NCI-H2171 (cell line): ENCODE data around the gene AARS1.
"Not testable (repeated sequence)": the region's sequence is repeated elsewhere in the genome, so short reads cannot be mapped to it uniquely, and the experiment has no call there.

Experiments
- DNase-seq: peaks from one replicate; lab custom pipeline; 2025; lab: John Stamatoyannopoulos, UW

AARS1 gene

DNA sequence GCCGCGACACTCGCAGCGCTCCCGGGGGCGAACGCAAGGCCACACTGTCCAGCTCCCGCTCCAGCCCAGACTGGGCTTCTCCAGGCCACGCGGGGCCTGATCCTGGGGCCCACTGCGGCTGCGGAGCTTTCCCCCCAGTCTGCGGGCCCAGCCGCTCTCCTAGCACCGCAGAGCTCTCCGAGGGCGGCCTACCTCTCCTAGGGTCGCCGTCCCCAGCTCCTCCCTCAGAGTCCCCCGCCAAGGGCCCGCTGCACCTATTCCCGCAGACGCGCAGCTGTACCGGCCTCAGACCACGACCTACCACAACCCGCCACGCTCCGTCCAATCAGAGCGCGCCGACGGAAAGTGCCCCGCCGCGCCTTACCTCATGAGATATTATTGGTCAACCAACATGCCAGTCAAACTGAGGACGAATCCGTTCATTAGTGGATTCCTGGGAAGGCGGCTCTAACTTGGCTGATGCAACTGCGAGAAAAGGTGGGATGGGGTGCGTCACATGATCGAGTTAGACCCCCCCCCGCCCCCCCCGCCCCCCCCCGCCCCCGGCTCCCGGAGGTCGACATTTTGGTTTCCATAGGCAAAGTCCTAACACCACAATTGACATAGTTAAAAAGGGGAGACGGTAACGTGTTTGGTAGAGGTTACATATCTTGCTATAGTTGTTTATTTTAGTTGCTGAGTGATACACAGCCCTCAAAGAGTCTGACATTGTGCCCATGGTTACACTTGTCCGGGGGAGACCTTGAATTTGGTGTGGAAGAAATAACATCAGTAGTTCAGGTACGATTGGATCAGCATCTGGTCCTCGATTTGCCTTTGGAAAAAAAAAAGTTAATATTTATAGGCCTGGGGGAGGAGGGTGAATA is at the start of gene AARS1:
Gene AARS1 (minus strand): TSS at position 278 of the 866 bp plus-strand sequence. CDS start 6,743 bp downstream, outside the sequence.
- DNase-seq: peak; percentile 99

DNA sequence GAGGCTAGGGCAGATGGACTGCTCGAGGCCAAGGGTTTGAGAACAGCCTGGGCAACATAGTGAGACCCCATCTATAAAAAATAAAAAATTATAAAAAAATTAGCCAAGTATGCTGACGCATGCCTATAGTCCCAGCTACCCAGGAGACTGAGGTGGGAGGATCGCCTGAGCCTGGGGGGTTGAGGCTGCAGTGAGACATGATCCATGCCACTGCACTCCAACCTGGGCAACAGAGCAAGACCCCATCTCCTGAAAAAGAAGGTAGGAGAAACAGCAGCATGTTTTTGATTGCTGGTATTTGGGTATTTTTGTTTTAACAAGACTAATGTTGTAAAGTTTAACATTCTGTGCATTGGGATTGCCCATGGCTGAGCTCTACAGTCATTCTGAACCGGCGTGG is 48.5 kb upstream of the AARS1 start:
- no peak for DNase-seq

DNA sequence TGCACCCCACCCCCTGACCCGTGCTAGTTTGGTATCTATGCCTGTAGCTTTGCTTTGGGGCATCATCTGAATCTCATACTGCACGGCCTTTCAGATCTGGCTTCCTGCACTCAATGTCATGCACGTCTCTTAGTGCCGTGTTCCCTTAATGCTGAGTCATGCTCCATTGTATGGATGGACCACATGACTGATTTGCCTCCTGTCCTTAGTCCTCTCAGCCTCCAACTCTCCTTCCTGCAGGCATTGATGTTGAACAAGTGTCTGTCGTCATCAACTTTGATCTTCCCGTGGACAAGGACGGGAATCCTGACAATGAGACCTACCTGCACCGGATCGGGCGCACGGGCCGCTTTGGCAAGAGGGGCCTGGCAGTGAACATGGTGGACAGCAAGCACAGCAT is 43.4 kb upstream of the AARS1 start:
- not testable (repeated sequence) for DNase-seq

DNA sequence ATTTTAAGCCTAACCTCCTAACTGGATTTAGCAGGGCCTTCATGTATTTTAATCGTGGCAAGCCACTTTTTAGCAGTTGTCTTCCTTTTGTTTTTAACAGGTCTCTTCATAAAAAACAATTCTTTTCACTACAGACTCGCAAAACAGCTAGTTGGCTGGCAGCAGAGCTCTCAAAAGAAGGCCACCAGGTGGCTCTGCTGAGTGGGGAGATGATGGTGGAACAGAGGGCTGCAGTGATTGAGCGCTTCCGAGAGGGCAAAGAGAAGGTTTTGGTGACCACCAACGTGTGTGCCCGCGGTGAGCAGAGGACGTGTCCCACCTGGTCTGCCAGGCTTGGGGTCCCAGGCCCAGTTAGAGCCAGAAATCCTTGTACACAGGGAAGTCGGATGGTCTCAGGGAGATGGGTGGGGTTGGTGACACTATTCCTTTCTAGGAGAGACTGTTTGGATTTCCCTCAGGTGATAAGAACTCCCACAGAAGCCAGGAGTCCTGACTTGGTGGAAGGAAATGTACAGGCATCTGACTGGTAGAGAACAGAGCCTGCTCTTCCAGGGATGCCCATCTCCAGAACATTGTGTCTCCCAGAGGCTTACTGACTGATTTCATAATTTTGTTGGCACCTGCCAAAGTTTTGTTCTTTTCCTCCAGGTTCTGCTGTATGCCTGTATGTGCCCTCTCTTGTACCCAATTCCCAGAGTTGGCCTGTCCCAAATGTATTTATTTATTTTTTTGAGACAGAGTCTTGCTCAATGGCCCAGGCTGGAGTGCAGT is 42.5 kb upstream of the AARS1 start:
- DNase-seq: no peak

DNA sequence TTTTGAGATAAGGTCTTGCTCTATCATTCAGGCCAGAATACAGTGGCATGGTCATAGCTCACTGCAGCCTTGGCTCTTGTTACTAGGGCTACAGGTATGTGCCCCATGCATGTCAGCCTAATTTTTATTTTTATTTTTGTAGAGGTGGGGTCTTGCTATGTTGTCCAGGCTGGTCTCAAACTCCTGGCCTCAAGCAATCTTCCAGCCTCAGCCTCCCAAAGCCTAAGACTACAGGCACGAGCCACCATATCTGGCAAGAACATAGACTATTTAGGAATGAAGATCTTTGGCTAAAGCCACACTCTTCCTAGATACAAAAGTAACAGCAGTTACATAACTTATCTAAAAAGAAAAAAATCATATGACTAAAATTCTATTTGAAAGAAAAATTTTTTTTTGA is 41.8 kb upstream of the AARS1 start:
- DNase-seq: no peak

DNA sequence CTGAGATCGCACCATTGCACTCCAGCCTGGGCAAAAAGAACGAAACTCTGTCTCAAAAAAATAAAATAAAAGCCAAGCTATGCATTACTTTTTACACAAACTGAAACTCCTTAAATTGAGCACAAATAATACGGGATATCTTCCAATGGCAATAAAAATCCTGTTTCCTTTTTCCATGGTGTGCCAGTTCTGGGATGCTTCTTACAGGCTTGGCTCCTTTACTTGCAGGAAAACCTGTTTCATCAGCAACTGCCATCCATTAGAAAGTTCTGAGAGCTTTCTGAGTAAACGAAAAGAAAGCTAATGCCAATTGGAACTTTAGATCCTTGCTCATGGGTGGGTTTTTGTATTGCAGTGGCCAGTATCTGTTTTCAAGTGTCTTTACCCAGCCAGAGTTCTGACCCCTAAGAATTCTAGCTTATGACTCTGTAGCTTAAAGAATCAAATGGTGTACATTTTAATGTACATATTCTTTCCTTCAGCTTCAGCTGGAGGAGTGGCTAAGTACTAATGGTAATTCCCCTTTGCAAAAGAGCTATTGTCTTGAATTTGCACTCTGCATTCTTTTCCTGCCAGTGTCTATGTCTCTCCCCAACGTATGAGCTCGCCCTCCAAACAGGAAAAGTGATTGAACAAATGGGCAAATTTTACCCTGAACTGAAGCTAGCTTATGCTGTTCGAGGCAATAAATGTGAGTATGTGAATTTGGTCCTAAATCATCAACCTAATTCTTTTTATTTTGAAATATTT is 35.9 kb upstream of the AARS1 start:
- no peak for DNase-seq

DNA sequence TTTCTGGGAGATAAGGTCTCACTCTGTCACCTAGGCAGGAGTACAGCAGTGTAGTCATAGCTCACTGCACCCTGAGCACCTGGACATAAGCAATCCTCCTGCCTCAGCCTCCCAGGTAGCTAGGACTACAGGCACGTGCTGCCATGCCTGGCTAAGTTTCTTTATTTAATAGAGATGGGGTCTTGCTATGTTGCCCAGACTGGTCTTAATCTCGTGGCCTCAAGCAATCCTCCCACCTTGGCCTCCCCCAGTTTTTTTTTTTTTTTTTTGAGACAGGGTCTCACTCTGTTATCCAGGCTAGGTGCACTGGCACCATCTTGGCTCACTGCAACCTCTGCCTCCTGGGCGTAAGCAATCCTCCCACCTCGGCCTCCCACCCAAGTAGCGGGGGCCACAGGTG is 30.8 kb upstream of the AARS1 start:
- DNase-seq: no peak

DNA sequence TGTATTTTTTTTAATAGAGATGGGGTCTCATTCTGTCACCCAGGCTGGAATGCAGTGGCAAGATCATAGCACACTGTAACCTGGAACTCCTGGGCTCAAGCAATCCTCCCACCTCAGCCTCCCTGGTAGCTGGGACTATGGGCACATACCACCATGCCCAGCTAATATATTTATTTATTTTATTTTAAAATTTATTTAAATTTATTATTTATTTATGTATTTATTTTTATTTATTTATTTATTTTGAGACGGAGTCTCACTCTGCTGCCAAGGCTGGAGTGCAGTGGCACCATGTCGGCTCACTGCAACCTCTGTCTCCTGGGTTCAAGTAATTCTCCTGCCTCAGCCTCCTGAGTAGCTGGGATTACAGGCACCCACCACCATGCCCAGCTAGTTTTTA is 18.4 kb upstream of the AARS1 start:
- DNase-seq: not testable (repeated sequence)

DNA sequence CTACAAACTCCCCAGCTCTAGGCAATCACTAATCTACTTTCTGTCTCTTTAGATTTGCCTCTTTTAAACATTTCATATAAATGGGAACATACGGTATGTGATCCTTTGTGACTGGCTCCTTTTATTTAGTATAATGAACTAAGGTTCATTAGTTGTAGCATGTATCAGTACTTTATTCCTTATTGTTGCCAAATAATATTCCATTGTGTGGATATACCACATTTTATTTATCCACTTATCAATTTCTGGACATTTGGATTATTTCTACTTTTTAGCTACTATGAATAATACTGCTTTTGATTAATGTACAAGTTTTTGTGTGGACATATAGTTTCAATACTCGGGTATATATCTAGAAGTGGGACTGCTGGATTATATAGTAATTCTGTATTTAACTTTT is 17.6 kb upstream of the AARS1 start:
- DNase-seq: no peak

DNA sequence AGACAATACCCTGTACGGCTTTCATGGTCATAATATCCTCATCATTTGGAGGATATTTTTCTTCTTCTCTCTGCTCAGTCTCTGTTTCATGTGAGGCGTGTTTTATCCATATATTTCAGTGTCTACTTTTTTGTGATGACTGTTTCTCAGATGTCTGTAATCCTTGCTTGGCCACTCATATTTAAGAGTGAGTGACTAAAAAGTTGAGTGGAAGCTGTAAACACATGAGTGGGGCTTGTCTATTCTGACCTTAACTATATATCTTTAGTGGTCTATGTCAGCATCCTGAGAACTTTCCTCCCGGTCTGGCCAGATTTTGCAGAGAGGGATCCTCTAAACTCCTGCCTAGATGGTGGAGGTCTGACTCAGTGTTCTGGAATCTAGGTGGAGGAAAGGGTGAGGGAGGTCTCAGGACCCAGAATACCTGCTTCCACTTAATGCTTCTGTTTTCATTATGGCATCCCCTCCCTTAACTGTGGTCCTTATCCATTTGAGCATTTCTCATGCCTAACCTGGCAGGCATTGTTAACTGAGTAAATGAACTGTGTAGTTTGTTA is 15.7 kb upstream of the AARS1 start:
- no peak for DNase-seq

DNA sequence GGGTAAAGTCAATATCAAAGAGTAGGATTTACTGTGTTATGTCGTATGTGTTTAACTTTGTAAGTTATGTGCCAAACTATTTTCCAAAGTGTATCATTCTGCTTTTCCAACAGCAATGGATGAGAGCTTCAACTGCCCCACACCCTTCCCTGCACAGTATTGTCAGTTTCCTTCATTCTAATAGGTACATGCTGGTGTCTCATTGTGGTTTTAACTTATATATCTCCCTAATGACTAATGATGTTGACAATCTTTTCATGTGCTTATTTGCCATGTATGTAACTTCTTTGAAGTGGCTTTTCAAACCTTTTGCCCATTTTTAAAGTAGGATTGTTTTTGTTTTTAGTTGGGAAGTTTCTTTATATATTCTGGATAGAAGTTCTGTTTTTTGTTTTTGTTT is 13.4 kb upstream of the AARS1 start:
- DNase-seq: no peak

DNA sequence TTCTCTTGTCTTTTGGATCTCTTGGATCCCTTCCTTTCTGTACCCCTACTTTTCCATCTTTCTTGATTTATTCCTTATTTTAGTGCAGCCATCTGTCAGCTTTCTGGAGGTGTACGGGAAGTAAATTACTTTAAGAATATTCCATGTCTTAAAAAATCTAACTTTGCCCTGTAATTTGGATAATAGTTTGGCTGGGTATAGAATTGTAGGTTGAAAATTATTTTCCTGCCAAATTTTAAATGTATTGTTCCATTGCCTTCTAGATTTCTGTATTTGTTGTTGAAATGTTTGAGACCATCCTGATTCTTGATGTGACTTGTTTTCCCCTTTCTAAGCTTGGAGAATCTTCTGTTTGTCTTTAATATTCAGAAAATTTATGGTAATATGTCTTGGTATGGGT is 11.8 kb upstream of the AARS1 start:
- no peak for DNase-seq

DNA sequence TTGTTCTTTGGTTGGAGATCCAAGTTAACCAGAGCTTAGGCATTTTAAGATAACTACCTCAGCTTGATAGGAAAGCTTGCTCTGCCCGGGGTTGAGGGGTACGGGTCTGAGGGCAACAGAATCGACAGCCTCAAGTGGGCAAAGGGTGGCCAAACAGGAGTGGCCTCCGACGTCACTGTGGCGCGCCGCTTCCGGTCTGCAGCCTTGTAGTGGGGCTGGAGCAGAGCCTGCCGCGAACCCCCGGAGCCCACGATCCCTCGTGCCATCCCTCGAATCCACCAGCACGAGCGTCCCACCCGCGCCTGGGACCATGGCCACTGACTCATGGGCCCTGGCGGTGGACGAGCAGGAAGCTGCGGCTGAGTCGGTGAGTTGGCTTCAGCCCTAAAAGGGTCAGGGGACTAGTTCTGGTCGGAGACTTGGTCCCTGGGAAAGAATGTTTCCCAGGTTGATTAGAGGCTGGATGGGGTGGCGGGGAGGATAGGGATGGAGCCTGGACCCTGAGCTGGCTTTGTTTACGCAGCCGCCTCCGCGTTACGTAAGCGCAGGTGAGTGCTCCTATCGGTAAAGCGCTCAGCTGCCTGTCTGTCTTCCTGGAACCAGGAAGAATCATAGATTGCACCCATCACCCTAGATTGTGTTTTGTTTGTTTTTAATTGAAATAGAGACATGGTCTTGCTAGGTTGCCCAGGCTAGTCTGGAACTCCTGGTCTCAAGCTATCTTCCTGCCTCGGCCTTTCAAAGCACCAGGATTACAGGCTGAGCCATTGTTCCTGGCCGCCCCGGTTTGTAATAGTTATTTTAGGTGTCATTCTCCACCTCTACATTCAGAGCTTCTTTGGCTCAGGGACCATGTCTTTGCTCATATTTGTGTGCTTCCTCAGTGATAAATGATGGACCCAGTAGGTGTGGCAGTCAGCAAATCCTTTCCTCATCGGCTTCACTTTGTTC is 10.0 kb upstream of the AARS1 start, which contains the start of gene DDX19B:
Gene DDX19B (plus strand): TSS at position 199 of the 951 bp plus-strand sequence. CDS start 112 bp downstream, at position 311.
- DNase-seq: peak; percentile 50

DNA sequence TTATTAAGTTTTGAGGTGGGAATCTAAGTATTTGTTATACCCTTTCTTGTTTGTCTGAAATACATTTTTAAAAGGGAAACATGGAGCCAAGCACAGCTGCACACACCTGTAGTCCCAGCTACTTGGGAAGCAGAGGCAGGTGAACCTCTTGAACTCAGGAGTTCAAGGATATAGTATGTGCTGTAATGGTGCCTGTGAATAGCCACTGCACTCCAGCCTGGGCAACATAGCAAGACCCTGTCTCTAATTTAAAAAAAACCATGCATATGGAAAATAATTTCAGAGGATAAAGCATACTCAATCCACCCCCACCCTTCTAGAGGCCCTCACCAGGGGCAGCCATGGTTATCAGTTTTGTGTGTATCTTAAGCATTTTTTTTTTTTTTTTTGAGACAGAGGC is 6.3 kb upstream of the AARS1 start:
- DNase-seq: no peak

DNA sequence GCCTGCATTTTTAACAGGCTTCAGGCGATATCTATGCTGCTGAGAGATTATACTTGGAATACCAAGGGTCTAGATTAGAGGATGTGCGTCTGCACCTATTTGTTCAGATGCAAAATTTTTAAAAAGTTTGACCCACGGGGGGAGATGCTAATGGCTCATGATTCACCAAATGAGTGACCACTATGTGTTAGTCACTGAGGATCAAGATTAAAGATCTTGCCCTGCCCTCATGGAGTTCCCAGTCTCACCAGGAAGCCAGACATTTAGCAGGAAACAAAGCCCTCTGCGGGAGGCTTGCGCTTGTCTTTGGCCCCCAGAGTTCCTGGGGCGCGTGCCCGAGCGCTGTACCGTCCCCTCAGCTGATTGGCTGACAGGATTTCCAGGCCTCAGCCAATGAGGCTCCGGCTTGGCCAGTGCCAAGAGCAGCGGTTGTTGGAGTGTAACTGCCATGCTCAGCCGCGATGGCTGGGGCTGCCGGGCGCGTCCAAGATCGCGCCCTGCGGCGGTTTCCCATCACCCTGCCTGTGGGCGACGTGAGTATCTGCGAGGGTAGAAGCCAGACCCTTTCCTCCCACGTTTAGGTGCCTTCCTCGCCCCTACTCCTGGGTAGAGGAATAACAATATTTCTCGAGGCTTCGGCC is 5.2 kb upstream of the AARS1 start:
- no peak for DNase-seq

DNA sequence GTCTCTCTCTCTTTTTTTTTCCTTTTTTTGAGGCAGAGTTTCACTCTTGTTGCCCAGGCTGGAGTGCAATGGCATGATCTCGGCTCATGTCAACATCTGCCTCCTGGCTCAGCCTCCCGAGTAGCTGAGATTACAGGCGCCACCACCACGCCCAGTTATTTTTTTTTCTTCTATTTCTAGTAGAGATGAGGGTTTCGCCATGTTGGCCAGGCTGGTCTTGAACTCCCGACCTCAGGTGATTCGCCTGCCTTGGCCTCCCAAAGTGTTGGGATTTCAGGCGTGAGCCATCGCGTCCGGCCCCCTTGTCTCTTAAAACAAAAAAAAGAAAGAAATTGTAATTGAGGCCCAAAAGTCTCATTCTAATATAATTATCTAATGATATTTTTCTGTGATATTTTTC is 2.8 kb upstream of the AARS1 start:
- not testable (repeated sequence) for DNase-seq

DNA sequence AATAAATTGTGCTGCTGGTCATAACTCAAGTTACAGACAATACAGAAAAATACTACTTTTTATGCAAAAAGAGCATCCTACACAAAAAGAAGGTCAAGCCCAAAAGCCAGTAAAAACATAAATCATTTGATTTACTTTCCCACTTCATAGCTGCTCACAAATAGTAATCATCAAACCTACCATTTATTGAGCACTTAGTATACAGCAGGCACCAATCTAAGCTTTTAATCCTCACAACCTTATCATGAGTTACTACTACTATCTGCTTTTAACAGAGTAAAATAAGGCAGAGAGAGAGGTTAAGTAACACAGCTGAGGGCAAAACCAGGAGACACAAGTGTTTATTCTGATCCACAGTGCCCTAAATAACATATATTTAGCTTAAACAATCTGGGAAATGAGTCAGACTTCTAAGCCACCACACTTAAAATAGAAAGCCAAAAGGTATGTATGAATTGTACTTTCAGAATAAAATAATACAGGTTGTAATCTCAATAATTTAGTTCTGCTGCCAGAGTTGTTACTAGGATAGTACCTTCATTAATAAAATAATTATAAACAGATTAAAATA is 1.7 kb upstream of the AARS1 start:
- DNase-seq: no peak

DNA sequence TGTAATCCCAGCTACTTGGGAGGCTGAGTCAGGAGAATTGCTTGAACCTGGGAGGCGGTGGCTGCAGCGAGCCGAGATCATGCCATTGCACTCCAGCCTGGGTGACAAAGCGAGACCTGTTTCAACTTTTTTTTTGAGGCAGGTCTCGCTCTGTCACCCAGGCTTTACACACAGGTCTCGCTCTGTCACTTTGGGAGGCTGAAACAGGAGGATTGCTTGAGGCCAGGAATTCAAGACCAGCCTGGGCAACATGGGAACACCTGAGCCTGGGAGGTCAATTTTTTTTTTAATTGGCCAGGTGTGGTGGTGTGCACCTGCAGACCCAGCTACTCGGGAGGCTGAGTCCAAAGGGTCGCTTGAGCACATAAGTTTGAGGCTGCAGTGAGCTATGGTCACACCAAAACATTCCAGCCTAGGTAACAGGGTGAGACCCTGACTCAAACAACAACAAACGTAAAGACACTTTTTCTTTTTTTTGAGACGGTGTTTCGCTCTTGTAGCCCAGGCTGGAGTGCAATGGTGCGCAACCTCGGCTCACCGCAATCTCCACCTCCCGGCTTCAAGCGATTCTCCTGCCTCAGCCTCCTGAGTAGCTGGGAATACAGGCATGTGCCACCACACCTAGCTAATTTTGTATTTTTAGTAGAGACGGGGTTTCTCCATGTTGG is 1.9 kb downstream of the AARS1 start:
- DNase-seq: not testable (repeated sequence)

DNA sequence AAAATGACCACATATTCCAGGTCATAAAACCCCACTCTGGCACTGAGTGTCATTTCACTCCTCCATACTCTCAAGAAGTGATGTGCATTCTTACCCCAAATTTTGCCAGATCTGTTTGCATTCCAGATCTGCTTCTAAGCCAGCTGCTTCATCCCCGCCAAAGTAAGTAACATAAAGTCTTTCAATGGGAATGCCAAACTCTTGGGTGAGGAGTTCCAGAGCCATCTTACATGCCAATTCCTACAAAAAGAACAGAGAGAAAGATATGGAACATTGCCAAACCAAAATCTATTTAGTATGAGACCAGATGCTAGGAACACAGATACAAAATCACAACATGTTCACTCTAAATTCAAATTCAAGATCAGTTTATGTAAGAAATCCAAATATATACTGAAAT is 12.9 kb downstream of the AARS1 start:
- no peak for DNase-seq
